ENCODE data around the gene ESYT3.

ESYT3 gene

DNA sequence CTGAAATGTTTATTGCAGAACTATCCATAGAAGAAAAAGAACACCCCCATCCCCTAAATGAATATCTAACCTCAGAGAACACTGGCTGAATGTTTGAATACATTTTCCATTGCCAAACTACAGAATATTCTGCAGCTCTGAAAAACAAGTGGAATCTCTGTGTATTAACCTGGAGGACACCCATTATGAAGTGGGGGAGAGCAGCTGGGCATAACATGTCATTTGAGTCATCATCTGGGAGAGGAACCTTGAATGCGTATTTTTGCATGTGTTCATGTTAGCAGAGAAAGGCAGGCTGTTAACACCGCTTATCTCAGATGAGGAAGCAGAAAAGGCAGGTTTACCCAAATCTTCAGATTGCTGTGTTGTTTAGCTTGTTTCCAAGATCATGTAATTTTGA lies 31.5 kb downstream of the ESYT3 start:
- no peak for DNase-seq (ENCODE audit: low read depth)
- no peak overlapping the region for H3K4me3 ChIP-seq (ENCODE audit: control insufficient read depth, low read depth, low read length)
- TF ChIP-seq, protein P1, sequence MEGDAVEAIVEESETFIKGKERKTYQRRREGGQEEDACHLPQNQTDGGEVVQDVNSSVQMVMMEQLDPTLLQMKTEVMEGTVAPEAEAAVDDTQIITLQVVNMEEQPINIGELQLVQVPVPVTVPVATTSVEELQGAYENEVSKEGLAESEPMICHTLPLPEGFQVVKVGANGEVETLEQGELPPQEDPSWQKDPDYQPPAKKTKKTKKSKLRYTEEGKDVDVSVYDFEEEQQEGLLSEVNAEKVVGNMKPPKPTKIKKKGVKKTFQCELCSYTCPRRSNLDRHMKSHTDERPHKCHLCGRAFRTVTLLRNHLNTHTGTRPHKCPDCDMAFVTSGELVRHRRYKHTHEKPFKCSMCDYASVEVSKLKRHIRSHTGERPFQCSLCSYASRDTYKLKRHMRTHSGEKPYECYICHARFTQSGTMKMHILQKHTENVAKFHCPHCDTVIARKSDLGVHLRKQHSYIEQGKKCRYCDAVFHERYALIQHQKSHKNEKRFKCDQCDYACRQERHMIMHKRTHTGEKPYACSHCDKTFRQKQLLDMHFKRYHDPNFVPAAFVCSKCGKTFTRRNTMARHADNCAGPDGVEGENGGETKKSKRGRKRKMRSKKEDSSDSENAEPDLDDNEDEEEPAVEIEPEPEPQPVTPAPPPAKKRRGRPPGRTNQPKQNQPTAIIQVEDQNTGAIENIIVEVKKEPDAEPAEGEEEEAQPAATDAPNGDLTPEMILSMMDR (conservative IDR thresholded peaks at IDR 0.05; ENCODE audit: control insufficient read depth, insufficient read depth, low read depth, low read length) = no peak

DNA sequence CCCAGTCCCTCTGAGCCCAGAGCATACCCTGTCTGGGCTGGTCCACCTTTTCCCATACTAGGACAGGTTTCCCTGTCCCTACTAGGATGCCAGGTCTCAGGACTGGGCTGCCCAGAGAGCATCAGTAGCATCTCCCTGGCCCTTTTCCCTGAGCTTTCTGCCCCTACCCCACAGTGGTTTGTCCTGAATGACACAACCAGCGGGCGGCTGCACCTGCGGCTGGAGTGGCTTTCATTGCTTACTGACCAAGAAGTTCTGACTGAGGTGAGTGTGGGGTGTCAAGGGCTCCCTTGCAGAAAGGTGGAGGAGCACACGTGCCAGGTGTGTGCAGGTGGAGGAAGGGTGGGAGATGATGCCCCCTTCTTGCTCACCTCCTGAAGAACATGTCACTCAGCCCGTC lies 33.5 kb downstream of the ESYT3 start:
- TF ChIP-seq, protein P1 (conservative IDR thresholded peaks at IDR 0.05; ENCODE audit: control insufficient read depth, insufficient read depth, low read depth, low read length) = no peak
- DNase-seq (ENCODE audit: low read depth) = no peak
- no peak overlapping the region for H3K4me3 ChIP-seq (ENCODE audit: control insufficient read depth, low read depth, low read length)

DNA sequence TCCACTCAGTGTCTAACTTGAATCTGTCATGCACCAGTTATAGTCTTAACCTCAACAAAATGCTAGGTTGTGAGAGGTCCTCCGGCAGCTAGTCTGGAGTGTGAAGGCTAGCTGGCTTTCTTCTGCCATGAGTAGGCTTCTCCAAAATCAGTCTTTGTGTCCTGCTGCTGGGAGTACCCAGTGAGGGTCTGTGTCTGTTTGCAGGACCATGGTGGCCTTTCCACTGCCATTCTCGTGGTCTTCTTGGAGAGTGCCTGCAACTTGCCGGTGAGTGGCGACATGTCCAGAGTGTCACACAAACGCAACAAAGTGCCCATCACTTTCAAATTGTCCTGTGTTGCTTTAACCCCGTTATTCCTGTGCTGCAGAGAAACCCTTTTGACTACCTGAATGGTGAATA lies 34.0 kb downstream of the ESYT3 start:
- DNase-seq (ENCODE audit: low read depth) = no peak
- TF ChIP-seq, protein P1 (conservative IDR thresholded peaks at IDR 0.05; ENCODE audit: control insufficient read depth, insufficient read depth, low read depth, low read length) = no peak
- H3K4me3 ChIP-seq (ENCODE audit: control insufficient read depth, low read depth, low read length) = no peak overlapping the region

DNA sequence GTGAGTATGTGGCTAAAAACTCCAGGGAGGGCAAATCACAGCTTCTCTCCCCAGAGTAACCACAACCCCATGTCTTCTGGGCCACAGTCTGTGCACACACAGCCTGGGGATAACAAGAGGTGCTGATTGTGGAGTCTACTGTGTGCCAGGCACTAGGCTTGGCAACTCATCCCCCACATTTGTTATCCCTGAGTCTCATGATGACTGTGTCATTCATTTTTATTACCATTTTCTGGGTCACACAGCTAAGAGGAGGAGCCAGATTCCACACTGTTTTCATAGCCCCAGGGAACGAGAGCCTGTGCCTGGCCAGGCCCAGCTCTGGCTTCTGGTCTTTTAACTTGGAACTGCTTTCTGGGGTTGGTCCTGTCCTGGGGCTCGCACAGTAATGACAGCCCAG lies 34.5 kb downstream of the ESYT3 start:
- no peak for DNase-seq (ENCODE audit: low read depth)
- TF ChIP-seq, protein P1 (conservative IDR thresholded peaks at IDR 0.05; ENCODE audit: control insufficient read depth, insufficient read depth, low read depth, low read length) = no peak
- H3K4me3 ChIP-seq (ENCODE audit: control insufficient read depth, low read depth, low read length) = no peak overlapping the region

DNA sequence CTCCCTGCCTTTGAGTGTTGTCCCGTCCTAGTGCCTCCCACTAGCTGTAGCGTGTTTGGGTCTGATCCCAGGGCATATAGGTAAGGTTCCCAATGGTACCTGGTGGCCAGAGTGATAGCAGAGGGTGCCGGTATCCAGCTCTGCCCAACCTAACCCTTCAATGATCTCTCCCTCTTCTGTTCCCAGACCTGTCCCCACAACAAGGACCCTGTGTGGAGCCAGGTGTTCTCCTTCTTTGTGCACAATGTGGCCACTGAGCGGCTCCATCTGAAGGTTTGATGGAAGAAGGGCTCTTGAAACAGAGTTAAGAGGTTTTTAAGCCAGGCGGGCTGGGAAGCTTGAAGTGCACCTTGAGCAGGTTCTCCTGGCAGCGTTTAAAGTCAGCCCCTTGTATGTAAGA lies 35.5 kb downstream of the ESYT3 start:
- TF ChIP-seq, protein P1 (conservative IDR thresholded peaks at IDR 0.05; ENCODE audit: control insufficient read depth, insufficient read depth, low read depth, low read length) = no peak
- H3K4me3 ChIP-seq (ENCODE audit: control insufficient read depth, low read depth, low read length) = no peak overlapping the region
- DNase-seq (ENCODE audit: low read depth) = no peak

DNA sequence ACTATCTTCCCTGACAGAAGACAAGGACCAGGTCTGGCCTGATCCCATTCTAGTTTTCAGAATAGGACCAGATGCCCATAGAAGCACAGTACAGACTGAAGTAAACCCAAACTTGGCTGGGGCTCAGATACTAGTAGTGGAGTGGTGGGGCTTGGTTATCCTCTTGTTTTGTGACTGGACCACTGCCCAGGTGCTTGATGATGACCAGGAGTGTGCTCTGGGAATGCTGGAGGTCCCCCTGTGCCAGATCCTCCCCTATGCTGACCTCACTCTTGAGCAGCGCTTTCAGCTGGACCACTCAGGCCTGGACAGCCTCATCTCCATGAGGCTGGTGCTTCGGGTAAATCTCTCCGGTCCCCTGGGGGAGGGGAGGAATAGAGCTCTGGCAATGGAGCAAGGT lies 36.3 kb downstream of the ESYT3 start:
- no peak for DNase-seq (ENCODE audit: low read depth)
- TF ChIP-seq, protein P1 (conservative IDR thresholded peaks at IDR 0.05; ENCODE audit: control insufficient read depth, insufficient read depth, low read depth, low read length) = no peak
- no peak overlapping the region for H3K4me3 ChIP-seq (ENCODE audit: control insufficient read depth, low read depth, low read length)

DNA sequence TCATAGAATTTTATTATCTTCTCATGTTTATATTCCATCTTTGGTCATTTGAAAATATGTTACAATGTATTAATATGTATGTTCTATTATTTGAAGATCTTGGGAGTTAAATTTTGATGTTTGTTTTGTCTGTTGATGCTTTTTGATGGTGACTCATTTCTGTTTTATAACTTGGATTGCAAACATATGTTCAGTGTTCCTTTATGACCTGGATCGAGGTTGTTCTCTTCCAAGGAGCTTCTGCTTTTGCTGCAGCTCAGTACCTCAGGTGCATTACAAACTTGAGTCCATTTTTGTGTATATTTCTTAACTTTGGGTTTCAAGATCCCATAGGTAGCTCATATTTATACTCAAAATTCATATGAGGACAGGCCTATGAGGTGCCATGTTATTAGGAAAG lies 37.1 kb downstream of the ESYT3 start:
- no peak for DNase-seq (ENCODE audit: low read depth)
- TF ChIP-seq, protein P1 (conservative IDR thresholded peaks at IDR 0.05; ENCODE audit: control insufficient read depth, insufficient read depth, low read depth, low read length) = no peak
- H3K4me3 ChIP-seq (ENCODE audit: control insufficient read depth, low read depth, low read length) = no peak overlapping the region
